CD4-positive, alpha-beta memory T cell (primary cell): ENCODE data around the gene ROBO1. TPM values are rescaled to one million over a fixed set of nuclear protein-coding genes. Genes with fewer than 3 reads are reported as not detected.

Experiments used
- CTCF ChIA-PET: fragments of 350-600 bp; sonication (Branson Sonifier 250); formaldehyde crosslinking; loops from one replicate; lab custom pipeline; 2021; ENCODE audit warnings: inconsistent platforms; ENCODE audit not compliant: partially characterized antibody; lab: Charles Lee
- POLR2A ChIA-PET: fragments of 350-600 bp; sonication (Branson Sonifier 250); formaldehyde crosslinking; loops from one replicate; lab custom pipeline; 2021; ENCODE audit not compliant: partially characterized antibody; lab: Charles Lee
- DNase-seq, 5 donors: peaks; one replicate each; pipeline versions ENCODE4 v3.0.0 to v3.0.0-alpha.2; 2020 to 2022; ENCODE audit warnings: mixed read lengths in 1 of 5
- H3K27ac ChIP-seq: one replicate; pipeline ENCODE4 v1.7.0; 2013; ENCODE audit warnings: low read depth, low read length
- H3K27me3 ChIP-seq: 2 replicates; pipeline ENCODE4 v1.7.0; 2013; ENCODE audit warnings: mild to moderate bottlenecking, low read length, moderate library complexity; ENCODE audit not compliant: insufficient read depth
- H3K36me3 ChIP-seq: 2 replicates; pipeline ENCODE4 v1.7.0; 2013; ENCODE audit warnings: mild to moderate bottlenecking, low read length, moderate library complexity; ENCODE audit not compliant: insufficient read depth
- H3K4me1 ChIP-seq: 2 replicates; pipeline ENCODE4 v1.7.0; 2013; ENCODE audit warnings: mild to moderate bottlenecking, low read length, moderate library complexity; ENCODE audit not compliant: insufficient read depth
- H3K4me3 ChIP-seq, 2 donors: one replicate each; pipeline ENCODE4 v1.7.0; 2013; ENCODE audit warnings: low read length in 2 of 2, mild to moderate bottlenecking in 1 of 2
- H3K9me3 ChIP-seq, 2 donors: one replicate each; pipeline ENCODE4 v1.7.0; 2013; ENCODE audit warnings: low read length in 2 of 2, control low read depth in 1 of 2; ENCODE audit not compliant: control insufficient read depth in 1 of 2
- H3K27ac Mint-ChIP-seq, 7 donors: one replicate each; pipeline ENCODE4 v1.8.0; 2020 to 2021; ENCODE audit warnings: mixed read lengths in 7 of 7, mild to moderate bottlenecking in 6 of 7, inconsistent platforms in 3 of 7, moderate library complexity in 3 of 7
- H3K27me3 Mint-ChIP-seq, 2 donors: one replicate each; pipeline ENCODE4 v1.8.0; 2020 to 2021; ENCODE audit warnings: mixed read lengths in 2 of 2
- H3K36me3 Mint-ChIP-seq, 2 donors: one replicate each; pipeline ENCODE4 v1.8.0; 2020 to 2021; ENCODE audit warnings: mixed read lengths in 2 of 2, inconsistent platforms in 1 of 2, mild to moderate bottlenecking in 1 of 2
- H3K4me1 Mint-ChIP-seq, 4 donors: one replicate each; pipeline ENCODE4 v1.8.0; 2020 to 2021; ENCODE audit warnings: mixed read lengths in 4 of 4, mild to moderate bottlenecking in 1 of 4
- H3K4me3 Mint-ChIP-seq, 8 donors: one replicate each; pipeline ENCODE4 v1.8.0; 2020 to 2021; ENCODE audit warnings: mixed read lengths in 8 of 8, mild to moderate bottlenecking in 7 of 8, moderate library complexity in 6 of 8, inconsistent platforms in 3 of 8
- H3K9me3 Mint-ChIP-seq, 8 donors: one replicate each; pipeline ENCODE4 v1.8.0; 2020 to 2021; ENCODE audit warnings: mixed read lengths in 8 of 8, mild to moderate bottlenecking in 5 of 8, inconsistent platforms in 3 of 8, moderate library complexity in 1 of 8
- intact Hi-C: fragments of 100-400 bp; cut with micrococcal nuclease; formaldehyde crosslinking; loops from one replicate; pipeline ENCODE4 v1.15.1; 2023
- polyA plus RNA-seq, 2 donors: library from polyadenylated mRNA; unstranded; fragments of 300-500 nt; fragmentation: Illumina TruSeq; gene quantifications; one replicate each; pipeline ENCODE4 v1.2.3, GENCODE V29; 2021
- total RNA-seq, 2 experiments: library from RNA; stranded (reverse); gene quantifications; one replicate each; pipeline ENCODE4 v1.2.3, GENCODE V29; 2021

The ROBO1 gene
- total and polyA plus RNA-seq, 4 experiments from 2014 or later = not detected

DNA sequence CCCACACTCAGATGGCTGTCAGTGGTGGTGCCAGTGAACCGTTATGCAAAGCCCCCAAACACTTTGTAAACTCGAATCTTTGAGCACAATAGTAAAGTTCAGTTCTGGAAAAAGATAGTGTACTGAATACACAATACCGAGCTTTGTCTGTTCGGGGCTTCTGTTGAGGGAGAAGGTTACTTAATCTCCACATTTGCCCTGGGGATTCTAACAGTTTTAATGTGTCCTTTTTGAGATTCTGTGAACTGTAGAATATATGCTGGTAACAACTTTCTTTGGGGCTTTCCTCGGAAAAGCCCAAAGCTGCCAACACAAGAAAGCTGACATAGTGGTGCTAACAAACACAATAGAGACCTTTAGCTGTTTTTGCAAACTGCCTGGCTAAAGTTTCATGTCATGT, 686.5 kb downstream of the ROBO1 start:
- no peak overlapping the region for H3K4me3 ChIP-seq
- Mint-ChIP-seq H3K9me3 (peaks cover 0 to 21% (median 3%) of the 10 kb centered on the region in 8 donors), H3K4me3 (no peak overlapping the region), H3K27me3 (no peaks in the 10 kb centered on the region), H3K36me3 (no peaks in the 10 kb centered on the region), H3K4me1 (no peaks in the 10 kb centered on the region), H3K27ac (no peak overlapping the region)
- ChIA-PET POLR2A (no interaction called here), CTCF (no interaction called here)
- DNase-seq = no peak
- intact Hi-C loops = no loop called here
- no peaks in the 10 kb centered on the region for H3K27me3 ChIP-seq
- no peaks in the 10 kb centered on the region for H3K4me1 ChIP-seq
- no peaks in the 10 kb centered on the region for H3K36me3 ChIP-seq
- H3K9me3 ChIP-seq = no peaks in the 10 kb centered on the region
- no peak overlapping the region for H3K27ac ChIP-seq

DNA sequence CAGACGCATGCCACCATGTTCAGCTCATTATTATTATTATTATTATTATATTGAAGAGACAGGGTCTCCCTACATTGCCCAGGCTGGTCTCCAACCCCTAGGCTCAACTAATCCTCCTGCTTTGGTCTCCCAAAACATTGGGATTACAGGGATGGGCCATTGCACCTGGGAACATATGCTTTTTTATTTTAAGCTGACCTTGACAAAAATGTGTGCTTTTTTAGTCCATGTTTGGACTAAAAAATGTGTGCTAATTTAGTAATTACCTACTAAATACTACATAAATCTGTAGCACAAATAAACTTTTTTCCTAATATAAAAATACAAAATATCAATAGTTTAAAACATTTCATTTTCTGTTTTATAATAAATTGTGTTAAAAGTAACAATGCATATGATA, 693.2 kb downstream of the ROBO1 start:
- Mint-ChIP-seq H3K36me3 (no peaks in the 10 kb centered on the region), H3K9me3 (peaks cover 0 to 13% (median 4%) of the 10 kb centered on the region in 8 donors), H3K4me3 (no peak overlapping the region), H3K27ac (no peak overlapping the region), H3K27me3 (no peaks in the 10 kb centered on the region), H3K4me1 (no peaks in the 10 kb centered on the region)
- DNase-seq = no peak
- H3K36me3 ChIP-seq = no peaks in the 10 kb centered on the region
- H3K4me3 ChIP-seq = no peak overlapping the region
- ChIA-PET POLR2A (no interaction called here), CTCF (no interaction called here)
- H3K4me1 ChIP-seq = no peaks in the 10 kb centered on the region
- no peak overlapping the region for H3K27ac ChIP-seq
- H3K27me3 ChIP-seq = no peaks in the 10 kb centered on the region
- intact Hi-C loops = no loop called here
- H3K9me3 ChIP-seq = no peaks in the 10 kb centered on the region

DNA sequence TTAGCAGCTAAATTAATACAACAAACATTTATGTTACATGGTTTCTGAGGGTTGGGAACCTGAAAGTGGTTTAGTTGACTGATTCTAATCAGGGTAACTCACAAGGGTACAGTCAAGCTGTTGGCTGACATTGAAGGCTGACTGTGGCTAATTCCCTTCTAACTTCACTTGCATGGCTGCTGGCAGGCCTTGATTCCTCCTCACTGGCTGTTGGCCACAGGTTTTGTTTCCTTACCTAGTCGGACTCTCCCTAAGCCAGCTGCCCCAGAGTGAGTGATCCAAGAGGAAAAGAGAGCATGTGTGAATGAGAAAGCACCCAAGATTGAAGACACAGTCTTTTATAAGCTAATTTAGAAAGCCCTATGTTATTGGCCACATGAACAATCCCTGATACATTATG, 700.1 kb downstream of the ROBO1 start:
- H3K36me3 Mint-ChIP-seq = no peaks in the 10 kb centered on the region
- no peak for DNase-seq
- POLR2A ChIA-PET = no interaction called here
- Histone ChIP-seq H3K27me3 (no peaks in the 10 kb centered on the region), H3K9me3 (no peaks in the 10 kb centered on the region), H3K4me3 (no peak overlapping the region), H3K36me3 (no peaks in the 10 kb centered on the region), H3K27ac (no peak overlapping the region), H3K4me1 (no peaks in the 10 kb centered on the region)
- peaks cover 2 to 27% (median 9%) of the 10 kb centered on the region in 8 donors for H3K9me3 Mint-ChIP-seq
- H3K27me3 Mint-ChIP-seq = no peaks in the 10 kb centered on the region
- H3K4me1 Mint-ChIP-seq = no peaks in the 10 kb centered on the region
- H3K4me3 Mint-ChIP-seq = no peak overlapping the region
- CTCF ChIA-PET = no interaction called here
- H3K27ac Mint-ChIP-seq = no peak overlapping the region
- intact Hi-C loops = no loop called here

DNA sequence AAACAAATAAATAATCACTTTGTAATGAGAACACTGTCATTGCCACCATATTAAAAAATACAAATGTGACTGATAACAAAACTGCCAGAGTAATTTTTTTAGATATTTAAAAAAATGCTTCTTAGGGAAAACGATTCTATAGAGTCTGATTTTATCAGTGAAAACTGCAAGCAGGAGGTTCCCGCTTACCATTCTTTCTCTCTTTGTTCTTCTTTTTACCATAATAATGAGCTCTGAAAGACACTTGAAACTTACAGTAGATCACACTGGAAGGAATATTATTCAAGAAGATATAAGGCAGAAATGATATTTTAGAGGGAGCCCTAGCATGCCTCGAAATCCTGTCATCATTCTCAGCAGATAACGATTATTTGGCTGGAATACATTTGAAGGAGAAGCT, 701.3 kb downstream of the ROBO1 start:
- H3K27ac Mint-ChIP-seq = no peak overlapping the region
- Histone ChIP-seq H3K27me3 (no peaks in the 10 kb centered on the region), H3K27ac (no peak overlapping the region), H3K9me3 (no peaks in the 10 kb centered on the region), H3K4me1 (no peaks in the 10 kb centered on the region), H3K36me3 (no peaks in the 10 kb centered on the region), H3K4me3 (no peak overlapping the region)
- H3K4me3 Mint-ChIP-seq = no peak overlapping the region
- ChIA-PET CTCF (no interaction called here), POLR2A (no interaction called here)
- intact Hi-C loops = no loop called here
- H3K4me1 Mint-ChIP-seq = no peaks in the 10 kb centered on the region
- H3K9me3 Mint-ChIP-seq = peaks cover 2 to 30% (median 13%) of the 10 kb centered on the region in 8 donors
- H3K36me3 Mint-ChIP-seq = no peaks in the 10 kb centered on the region
- H3K27me3 Mint-ChIP-seq = no peaks in the 10 kb centered on the region
- no peak for DNase-seq

DNA sequence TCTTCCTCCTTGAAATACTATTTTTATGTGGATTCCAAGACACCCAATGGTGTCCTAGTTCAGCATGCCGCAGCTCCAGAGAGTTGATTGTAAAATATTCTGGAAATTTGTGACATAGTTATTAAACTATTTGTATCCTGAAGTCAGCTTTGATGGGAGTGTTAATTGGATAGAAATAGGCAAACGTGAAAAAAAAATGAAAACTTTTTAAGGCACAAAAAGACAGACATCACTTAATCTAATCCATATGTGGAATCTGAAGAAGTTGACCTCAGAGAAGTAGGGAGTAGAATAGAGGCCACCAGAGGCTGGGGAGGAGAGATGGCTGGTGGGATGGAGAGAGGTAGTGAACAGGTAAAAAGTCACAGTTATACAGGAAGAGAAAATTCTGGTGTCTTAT, 704.2 kb downstream of the ROBO1 start:
- no peaks in the 10 kb centered on the region for H3K27me3 Mint-ChIP-seq
- H3K36me3 Mint-ChIP-seq = no peaks in the 10 kb centered on the region
- no peaks in the 10 kb centered on the region for H3K36me3 ChIP-seq
- H3K27me3 ChIP-seq = no peaks in the 10 kb centered on the region
- intact Hi-C loops = no loop called here
- peaks cover 4 to 37% (median 14%) of the 10 kb centered on the region in 8 donors for H3K9me3 Mint-ChIP-seq
- no peak overlapping the region for H3K27ac Mint-ChIP-seq
- H3K4me1 ChIP-seq = no peaks in the 10 kb centered on the region
- H3K4me3 ChIP-seq = no peak overlapping the region
- H3K4me1 Mint-ChIP-seq = no peaks in the 10 kb centered on the region
- POLR2A ChIA-PET = no interaction called here
- no peak overlapping the region for H3K27ac ChIP-seq
- no peaks in the 10 kb centered on the region for H3K9me3 ChIP-seq
- CTCF ChIA-PET = no interaction called here
- DNase-seq = no peak
- H3K4me3 Mint-ChIP-seq = no peak overlapping the region

DNA sequence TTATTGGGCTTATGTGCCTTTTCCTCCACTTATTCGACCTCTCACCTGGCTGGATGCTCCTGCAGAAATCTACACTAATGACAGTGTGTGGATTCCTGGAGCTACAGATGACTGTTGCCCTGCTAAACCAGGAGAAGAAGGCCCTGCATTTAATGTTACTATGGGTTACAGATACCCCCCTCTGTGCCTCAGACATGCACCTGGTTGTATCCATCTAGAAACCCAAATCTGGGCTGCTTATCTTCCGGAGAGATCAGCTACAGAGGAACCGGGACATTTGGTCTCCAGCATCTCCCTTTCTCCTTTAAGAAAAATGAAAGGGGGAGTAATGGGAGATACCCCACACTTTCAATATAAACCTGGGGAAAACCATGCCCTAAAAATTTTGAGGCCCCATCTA, 710.0 kb downstream of the ROBO1 start:
- H3K4me3 Mint-ChIP-seq = no peak overlapping the region
- no peaks in the 10 kb centered on the region for H3K27me3 Mint-ChIP-seq
- Histone ChIP-seq H3K27ac (no peak overlapping the region), H3K9me3 (peaks cover 0 to 8% of the 10 kb centered on the region in 2 donors), H3K27me3 (no peaks in the 10 kb centered on the region), H3K4me1 (no peaks in the 10 kb centered on the region), H3K4me3 (no peak overlapping the region), H3K36me3 (no peaks in the 10 kb centered on the region)
- DNase-seq = no peak
- POLR2A ChIA-PET = no interaction called here
- intact Hi-C loops = no loop called here
- H3K36me3 Mint-ChIP-seq = peaks cover 0 to 3% of the 10 kb centered on the region in 2 donors
- CTCF ChIA-PET = no interaction called here
- no peaks in the 10 kb centered on the region for H3K4me1 Mint-ChIP-seq
- H3K27ac Mint-ChIP-seq = no peak overlapping the region
- peaks cover 9 to 49% (median 34%) of the 10 kb centered on the region in 8 donors for H3K9me3 Mint-ChIP-seq

DNA sequence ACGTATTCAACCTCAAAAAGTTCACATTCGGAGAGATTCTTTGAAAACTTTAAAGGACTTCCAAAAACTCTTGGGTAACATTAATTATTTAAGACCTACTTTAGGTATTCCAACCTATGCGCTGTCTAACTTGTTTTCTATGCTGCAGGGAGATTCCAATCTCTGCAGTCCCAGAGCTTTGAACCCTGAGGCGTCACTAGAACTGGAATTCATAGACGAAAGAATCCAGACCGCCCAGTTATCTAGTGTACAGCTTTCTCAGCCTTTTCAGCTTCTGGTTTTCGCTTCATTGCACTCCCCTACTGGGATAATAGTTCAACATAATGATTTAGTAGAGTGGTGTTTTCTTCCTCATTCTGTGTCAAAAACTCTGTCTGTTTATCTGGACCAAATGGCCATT, 711.3 kb downstream of the ROBO1 start:
- H3K27ac Mint-ChIP-seq = no peak overlapping the region
- CTCF ChIA-PET = no interaction called here

More for the DNA sequence above, 711.3 kb downstream of the ROBO1 start:
- Mint-ChIP-seq H3K36me3 (peaks cover 0 to 3% of the 10 kb centered on the region in 2 donors), H3K4me1 (no peaks in the 10 kb centered on the region), H3K4me3 (no peak overlapping the region), H3K27me3 (no peaks in the 10 kb centered on the region), H3K9me3 (peaks cover 9 to 58% (median 40%) of the 10 kb centered on the region in 8 donors)
- peaks cover 0 to 8% of the 10 kb centered on the region in 2 donors for H3K9me3 ChIP-seq
- no peak for DNase-seq
- H3K36me3 ChIP-seq = no peaks in the 10 kb centered on the region
- no peaks in the 10 kb centered on the region for H3K4me1 ChIP-seq
- POLR2A ChIA-PET = no interaction called here
- no peak overlapping the region for H3K4me3 ChIP-seq
- intact Hi-C loops = no loop called here
- H3K27me3 ChIP-seq = no peaks in the 10 kb centered on the region
- no peak overlapping the region for H3K27ac ChIP-seq
